GM19395 (cell line): ENCODE measurements around the gene UQCC5.
"Not testable (repeated sequence)": the region's sequence is repeated elsewhere in the genome, so short reads cannot be mapped to it uniquely, and the experiment has no call there.

Source experiments
- ATAC-seq: cut with Tn5 transposase; IDR thresholded peaks from one replicate; pipeline ENCODE4 v1.9.1; 2021; ENCODE audit warnings: mild to moderate bottlenecking, moderate library complexity; ENCODE audit not compliant: unreplicated experiment

The UQCC5 gene

GRCh38 chr3:52521881-52522650 lies 14.3 kb upstream of the UQCC5 start:
- ATAC-seq, result no peak

DNA sequence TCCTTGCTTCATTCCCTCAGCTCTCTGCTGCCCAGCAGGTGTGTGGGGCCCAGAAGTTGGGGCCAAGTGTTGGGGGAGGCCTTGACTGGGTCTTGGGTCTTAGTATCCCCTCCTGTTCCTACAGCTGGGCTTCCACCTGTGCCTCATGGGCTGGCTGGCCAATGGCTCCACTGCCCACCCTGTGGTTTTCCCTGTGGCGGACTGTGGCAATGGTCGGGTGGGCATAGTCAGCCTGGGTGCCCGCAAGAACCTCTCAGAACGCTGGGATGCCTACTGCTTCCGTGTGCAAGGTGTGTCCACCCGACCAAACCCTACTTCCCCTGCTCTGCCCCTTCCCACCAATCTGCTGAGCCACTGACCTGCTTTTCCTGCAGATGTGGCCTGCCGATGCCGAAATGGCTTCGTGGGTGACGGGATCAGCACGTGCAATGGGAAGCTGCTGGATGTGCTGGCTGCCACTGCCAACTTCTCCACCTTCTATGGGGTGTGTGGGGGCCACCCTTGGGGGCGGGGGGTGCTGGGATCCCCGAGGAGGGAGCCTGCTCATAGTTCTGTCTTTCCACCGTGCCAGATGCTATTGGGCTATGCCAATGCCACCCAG lies 13.7 kb upstream of the UQCC5 start:
- ATAC-seq, result no peak

GRCh38 chr3:52523386-52524257 lies 12.8 kb upstream of the UQCC5 start:
- no peak for ATAC-seq

- no peak for ATAC-seq
These were observed 12.1 kb upstream of the UQCC5 start for GRCh38 chr3:52524258-52524751.

GRCh38 chr3:52524752-52525679 lies 11.4 kb upstream of the UQCC5 start:
- no peak for ATAC-seq

- ATAC-seq, result no peak
These were observed 10.5 kb upstream of the UQCC5 start for GRCh38 chr3:52525680-52526561.

DNA sequence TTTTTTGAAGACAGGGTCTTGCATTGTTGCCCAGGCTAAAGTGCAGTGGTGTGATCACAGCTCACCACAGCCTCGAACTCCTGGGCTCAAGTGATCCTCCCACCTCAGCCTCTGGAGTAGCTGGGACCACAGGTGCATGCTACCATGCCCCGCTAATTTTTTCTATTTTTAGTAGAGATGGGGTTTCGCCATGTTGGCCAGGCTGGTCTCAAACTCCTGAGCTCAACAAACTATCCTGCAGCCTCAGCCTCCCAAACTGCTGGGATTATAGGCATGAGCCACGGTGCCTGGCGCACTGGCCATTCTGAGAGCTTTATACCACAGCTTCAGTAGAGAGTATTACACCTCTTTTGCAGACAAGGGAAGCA lies 9.8 kb upstream of the UQCC5 start:
- not testable (repeated sequence) for ATAC-seq

DNA sequence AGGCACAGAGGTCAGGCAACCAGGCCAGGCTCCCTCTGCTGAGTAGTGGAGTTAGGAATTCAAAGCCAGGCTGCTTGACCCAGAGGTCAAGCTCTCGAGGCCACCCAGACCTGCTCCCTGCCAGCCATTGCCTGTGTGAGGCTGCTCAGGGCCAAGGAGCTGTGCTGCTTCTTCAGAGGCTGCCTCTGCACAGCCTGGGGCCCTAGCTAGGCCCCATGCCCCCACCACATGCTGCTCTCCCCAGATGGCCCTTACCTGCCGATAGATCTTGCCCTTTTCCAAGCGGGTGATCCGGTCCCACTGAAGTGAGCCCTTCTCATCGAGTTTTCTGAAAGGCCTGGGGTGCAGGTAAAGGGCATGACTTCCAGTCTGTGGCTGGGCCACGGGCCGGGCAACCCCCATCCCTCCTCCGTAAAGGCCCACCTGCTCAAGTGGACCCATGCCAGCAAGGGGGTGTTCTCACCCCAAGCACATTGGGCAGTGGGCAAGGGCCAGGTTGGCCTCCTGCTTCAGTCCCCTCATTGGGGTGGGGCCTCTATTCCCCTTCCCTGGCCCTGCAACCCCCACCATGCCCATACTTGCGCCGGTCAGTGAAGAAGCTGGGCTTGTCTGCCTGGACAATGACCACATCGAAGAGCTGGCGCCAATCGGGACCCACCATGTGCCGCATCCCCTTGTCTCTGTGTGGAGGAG lies 9.2 kb upstream of the UQCC5 start:
- no peak for ATAC-seq

DNA sequence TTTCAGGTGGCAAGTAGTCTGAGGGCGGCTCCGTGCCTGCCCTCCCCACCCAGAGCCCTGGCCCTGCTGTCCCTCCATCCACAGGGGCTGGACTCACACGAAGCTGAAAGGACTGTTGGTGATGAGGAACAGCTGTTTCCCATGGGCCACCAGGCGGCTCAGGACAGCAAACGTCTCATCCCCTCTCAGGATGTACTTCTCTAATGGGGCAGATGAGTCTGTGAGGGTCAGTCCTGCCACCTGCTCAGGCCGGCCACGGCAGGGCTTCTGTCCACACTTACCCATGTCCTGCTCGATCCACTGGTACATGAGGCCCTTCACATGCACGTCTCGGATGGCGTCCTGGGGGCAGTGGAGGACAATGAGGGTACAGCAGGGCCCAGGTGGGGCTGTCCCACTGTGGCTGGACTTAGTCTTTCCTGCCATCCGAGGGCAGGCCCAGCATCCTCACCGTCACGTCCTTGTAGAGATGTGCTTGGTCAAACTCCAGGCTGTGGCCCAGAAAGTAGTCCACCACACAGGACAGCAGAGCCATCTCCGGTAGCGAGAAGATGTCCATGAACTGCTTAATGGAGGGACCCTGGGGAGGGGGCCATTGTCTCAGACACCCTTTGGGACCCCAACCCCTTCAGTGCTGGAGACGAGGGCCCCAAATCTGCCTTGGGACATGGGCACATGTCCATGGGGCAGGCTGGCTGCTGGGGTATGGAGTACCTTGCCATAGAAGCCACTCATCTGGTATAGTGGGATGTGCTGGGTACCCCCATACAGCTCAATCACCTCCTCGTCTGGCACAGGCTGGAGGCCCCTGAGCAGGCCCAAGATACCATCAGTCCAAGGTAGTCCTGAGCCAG lies 8.4 kb upstream of the UQCC5 start:
- ATAC-seq, result no peak

DNA sequence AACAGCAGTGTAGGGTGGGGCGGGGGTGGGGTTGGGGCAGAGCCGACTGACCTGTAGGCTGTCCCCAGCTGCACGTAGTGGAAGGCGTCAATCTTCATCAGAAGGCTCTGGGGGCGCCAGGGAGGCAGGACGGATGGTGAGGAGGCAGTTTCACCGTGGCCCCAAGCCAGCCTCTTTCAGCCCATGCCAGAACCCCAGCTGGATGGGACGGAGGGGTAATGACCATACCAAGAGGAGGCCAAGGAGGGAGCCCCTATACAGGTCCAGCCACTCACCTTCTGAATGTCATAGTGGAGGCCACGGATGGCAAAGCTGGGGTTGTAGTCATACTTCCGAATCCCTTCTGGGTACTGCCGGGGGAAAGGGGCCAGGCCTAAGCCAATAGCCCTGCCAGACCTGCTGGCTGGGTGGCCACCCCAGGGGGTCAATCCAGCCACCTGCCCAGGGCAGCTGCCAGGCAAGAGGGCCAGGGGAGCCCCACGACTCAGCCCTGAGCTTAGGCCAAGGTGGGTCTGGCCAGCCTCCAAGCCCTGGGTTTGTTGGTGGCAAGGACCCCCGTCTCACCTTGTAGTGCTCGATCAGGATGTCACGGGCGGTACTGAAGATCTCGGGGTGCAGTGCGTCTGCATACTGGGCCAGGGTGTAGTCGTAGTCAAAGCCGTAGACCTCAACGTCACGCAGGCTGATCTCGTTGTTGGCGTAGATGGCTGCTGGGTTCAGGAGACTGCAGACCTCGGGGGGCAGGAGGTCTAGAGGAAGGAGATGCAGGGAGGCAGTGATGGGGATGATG lies 7.6 kb upstream of the UQCC5 start:
- ATAC-seq, result no peak

- ATAC-seq, result no peak
These were observed 6.8 kb upstream of the UQCC5 start for GRCh38 chr3:52529376-52530333.

DNA sequence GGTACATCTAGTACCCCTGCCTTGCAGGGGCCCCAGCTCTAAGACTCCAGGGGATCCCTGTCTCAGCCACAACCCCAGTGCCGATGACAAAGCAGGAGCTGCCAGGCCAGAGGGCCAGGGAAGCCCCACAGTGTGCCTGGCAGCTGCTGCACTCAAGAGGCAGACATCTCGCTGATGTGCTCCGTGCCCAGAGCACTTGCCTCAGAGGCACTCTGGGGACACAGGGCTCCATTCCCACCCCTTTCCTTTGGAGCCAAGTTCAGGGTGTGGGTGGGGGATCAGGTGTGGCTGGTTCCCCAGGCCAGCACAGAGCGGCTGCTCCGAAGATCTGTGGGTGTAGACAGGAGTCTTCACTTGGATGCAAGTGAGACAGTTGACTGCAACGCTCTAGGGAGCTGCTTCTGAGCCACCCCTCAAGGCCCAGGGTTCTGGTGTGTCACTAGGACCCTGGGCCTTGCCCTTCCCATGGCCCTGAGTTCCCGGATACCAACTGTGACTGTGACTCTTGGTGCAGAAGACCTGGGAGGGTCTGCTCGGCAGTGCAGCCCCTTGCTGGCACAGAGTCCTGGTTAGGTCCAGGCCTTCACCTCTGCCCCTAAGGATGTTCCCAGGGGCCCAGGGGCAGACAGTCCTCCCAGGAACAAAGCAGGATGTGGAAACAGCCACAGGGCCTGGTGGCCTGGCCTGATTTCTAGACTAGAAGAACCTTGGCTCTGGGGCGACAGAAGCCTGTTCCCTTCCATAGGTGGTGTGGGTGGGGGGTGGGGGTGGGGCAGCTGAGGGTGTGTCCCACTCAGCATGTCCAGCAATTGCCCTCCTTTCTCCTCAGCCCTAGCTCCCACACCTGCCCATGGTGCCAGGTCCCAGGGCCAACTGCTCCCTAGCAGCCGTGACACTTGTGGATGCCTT lies 5.2 kb upstream of the UQCC5 start:
- ATAC-seq, result no peak

DNA sequence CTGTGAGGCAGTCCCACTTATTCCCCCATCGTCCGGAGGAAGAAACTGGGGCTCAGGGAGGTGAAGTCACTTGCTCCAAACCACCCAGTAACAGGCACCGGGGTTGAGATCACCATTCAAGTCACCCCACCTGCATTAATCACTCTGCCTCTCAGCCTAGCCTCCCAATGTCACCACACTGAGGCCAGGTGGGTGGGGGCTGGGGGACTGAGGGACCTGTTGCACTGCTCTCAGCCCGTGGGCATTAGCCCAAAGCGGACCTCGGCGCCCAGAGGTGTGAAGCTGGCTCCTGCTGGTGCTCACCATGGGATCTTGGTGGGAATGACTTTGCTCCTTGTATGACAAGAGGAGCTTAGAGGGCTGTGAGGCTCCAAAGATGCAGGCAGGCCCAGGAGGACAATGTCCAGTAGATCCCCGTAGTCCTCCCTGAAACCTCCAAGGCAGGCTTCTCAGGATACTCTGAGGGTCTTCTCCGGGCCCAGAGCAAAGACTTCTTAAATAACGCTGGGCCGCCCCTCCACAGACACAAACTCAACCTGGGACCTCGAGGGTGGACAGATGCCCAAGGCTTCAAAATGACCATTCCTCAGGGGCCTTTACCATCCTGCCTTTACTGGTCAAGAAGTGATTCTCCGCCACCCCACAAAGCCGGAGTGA lies 4.4 kb upstream of the UQCC5 start:
- no peak for ATAC-seq

DNA sequence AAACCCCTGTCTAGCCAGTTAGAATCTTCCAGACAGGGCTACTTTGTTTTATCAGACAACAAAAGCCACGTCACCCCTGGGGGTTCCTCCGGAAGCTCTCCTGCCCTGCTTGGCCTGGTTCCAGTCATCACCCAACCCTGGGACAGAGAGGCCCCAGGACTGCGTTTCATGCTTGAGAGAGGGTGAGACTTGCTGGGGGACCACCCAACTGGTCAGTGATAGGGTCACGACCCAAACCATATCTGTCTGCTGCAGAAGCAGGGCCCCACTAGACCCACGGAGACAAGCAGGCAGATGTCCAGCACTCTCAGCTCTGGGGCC lies 3.9 kb upstream of the UQCC5 start:
- ATAC-seq, result no peak
